Gastrocnemius medialis (tissue), 4 donors: Measurements from ENCODE around the gene OS9.

Source experiments
- CTCF ChIP-seq, 5 experiments: fragments of 450-650 bp in 3 of 5; fragments of 200-600 bp in 2 of 5; sonication (generic) in 2 of 5; IDR thresholded peaks in 4 of 5; conservative IDR thresholded peaks in 1 of 5; 1 replicate in 4 of 5; 2 replicates in 1 of 5; pipeline ENCODE4 v1.5.1; 2016 to 2019; ENCODE audit warnings: antibody characterized with exemption in 5 of 5, mild to moderate bottlenecking in 3 of 5, moderate library complexity in 3 of 5
- POLR2A ChIP-seq, 2 donors: fragments of 450-650 bp; IDR thresholded peaks; one replicate each; pipeline ENCODE4 v1.6.1; 2017; ENCODE audit warnings: antibody characterized with exemption in 2 of 2, mild to moderate bottlenecking in 2 of 2, moderate library complexity in 2 of 2

GRCh38 chr12:57767305-57767698 is 73.4 kb downstream of the OS9 start:
- TF ChIP-seq CTCF (IDR thresholded peaks at IDR 0.05 in 4 of 5, conservative IDR thresholded peaks at IDR 0.05 in 1 of 5): no peak
- TF ChIP-seq POLR2A (IDR thresholded peaks at IDR 0.05): no peak
